Retinal pigment epithelial cell (primary cell): ENCODE measurements around the gene POMP.

Experiments
- DNase-seq: peaks from one replicate; pipeline ENCODE4 v3.0.0-alpha.2; 2010; ENCODE audit warnings: low read depth
- H3K4me3 ChIP-seq: 2 replicates; pipeline ENCODE4 v1.5.1; 2011; ENCODE audit warnings: mild to moderate bottlenecking, low read length, control low read depth, moderate library complexity
- TF ChIP-seq, protein P1 (sequence below): conservative IDR thresholded peaks from 2 replicates; pipeline ENCODE4 v1.5.1; 2011; ENCODE audit warnings: low read depth, low read length, control low read depth, inconsistent platforms

Gene POMP, protein sequence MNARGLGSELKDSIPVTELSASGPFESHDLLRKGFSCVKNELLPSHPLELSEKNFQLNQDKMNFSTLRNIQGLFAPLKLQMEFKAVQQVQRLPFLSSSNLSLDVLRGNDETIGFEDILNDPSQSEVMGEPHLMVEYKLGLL

DNA sequence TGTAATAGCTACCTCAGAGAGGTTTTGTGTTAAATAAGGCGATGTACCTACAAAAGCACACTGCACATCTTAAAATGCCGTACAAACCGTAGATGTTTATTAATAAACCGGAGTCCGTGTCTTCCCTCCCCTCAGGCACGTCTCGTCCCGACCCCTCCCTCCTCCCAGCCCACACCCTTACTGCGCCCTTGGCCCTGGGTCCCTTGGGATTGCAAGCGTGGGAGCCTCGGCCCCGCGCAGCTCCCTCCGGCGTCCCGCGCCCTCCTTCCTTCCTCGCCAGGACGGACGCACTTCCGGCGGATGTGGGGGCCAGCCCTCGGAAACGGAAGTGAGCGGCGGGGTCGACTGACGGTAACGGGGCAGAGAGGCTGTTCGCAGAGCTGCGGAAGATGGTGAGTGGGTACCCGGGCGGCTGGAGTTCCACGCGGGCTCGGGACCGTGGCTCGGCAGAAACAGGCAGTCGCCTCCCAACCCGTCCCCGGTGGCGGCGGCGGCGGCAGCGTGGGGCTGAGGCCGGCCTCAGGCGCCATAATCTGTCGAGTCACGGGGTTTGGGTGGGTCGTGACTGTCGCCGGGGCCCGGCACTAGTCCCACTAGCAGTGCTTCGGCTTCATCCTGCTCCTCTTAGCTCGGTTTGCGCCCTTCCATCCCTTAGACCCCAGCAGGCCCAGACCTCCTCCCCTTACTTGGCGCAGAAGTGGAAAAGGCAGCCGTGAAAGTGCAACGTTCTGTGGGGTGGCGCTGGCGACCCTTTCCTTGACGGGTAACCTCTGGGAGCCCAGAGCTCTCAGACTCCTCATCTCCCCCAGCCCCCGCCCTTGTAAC, at the start of gene POMP:
POMP (plus strand) TSS at position 335 of the 825 bp plus-strand sequence; CDS start at position 390, 55 bp downstream.
- TF ChIP-seq, protein P1, sequence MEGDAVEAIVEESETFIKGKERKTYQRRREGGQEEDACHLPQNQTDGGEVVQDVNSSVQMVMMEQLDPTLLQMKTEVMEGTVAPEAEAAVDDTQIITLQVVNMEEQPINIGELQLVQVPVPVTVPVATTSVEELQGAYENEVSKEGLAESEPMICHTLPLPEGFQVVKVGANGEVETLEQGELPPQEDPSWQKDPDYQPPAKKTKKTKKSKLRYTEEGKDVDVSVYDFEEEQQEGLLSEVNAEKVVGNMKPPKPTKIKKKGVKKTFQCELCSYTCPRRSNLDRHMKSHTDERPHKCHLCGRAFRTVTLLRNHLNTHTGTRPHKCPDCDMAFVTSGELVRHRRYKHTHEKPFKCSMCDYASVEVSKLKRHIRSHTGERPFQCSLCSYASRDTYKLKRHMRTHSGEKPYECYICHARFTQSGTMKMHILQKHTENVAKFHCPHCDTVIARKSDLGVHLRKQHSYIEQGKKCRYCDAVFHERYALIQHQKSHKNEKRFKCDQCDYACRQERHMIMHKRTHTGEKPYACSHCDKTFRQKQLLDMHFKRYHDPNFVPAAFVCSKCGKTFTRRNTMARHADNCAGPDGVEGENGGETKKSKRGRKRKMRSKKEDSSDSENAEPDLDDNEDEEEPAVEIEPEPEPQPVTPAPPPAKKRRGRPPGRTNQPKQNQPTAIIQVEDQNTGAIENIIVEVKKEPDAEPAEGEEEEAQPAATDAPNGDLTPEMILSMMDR, result no peak
- DNase-seq, result peak; percentile 58
- H3K4me3 ChIP-seq, result peak within 1 kb of the TSS; percentile 95

DNA sequence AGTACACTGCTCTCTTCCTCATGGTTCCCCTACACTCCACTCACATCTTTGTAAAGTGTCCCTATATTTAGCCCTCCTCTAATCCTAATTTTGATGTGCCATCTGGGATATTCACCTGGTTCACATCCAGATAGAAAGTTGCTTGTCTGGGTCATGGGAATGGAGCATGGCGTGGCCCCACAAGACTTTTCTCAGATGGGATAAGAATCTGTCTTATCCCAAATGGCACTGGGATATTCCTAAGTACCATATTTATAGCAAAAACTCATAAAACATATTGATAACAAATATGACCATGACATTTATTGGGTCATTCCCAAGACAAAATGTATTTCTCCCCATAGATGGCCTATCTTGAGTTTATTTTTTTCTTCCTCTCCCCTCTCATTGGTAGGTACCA, 49.5 kb upstream of the POMP start:
- H3K4me3 ChIP-seq, result no peak overlapping the region
- TF ChIP-seq, protein P1, result no peak
- no peak for DNase-seq

DNA sequence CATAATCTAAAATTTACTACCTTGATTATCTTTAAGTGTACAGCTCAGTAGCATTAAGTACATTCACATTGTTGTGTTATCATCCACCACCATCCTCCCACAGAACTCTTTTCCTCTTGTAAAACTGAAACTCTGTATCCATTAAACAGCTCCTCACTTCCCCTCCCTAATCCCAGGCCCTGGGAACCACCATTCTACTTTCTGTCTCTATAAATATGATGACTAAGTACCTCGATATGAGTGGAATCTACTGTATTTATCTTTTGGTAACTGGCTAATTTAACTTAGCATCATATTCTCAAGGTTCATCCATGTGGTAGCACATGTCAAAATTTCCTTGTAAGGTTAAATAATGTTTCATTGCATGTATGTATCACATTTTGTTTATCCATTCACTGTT, 49.0 kb upstream of the POMP start:
- H3K4me3 ChIP-seq, result no peak overlapping the region
- TF ChIP-seq, protein P1, result no peak
- DNase-seq, result no peak

DNA sequence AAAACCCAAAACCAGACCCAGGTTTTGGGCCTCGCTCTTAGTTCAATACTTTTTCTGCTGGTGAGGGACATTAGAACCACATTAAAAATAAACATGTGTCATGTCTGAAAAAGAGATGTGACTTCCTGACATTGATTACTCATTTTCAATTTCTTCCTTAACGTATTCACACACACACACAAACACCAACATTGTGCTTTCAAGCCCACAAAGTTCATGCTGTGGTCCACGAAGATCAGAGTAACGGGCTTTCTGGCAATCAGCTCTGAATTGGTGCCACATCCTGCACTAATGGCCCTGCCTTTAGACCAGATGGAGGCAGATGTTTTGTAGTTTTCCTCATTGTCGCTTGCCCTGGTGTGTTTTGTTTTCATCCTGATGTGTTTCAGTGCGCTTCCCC, 47.9 kb upstream of the POMP start:
- H3K4me3 ChIP-seq, result no peak overlapping the region
- no peak for DNase-seq
- TF ChIP-seq, protein P1, result no peak

DNA sequence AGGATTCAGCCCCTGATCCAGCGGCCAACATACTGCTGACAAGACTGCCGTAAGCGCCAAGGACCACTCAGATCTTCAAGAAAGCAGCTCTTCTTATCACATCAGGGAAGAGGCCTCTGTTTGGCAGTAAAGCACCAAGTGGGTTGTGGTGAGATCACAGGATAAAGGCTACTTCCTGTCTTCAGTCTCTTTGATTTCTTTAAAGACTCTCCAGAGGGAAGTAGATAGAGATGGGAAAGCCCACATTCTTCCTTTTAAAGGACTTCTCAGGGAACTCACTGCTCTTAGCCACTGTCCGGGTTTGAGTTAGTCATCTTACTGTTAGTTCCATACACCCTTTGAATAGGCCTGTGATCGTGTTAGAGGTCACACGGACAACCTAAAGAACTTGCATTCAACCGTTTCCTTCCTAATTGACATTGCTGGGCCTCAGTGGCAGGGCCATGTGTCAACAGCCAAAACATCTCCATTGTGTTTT, 47.2 kb upstream of the POMP start:
- TF ChIP-seq, protein P1, result no peak
- H3K4me3 ChIP-seq, result no peak overlapping the region
- DNase-seq, result no peak

DNA sequence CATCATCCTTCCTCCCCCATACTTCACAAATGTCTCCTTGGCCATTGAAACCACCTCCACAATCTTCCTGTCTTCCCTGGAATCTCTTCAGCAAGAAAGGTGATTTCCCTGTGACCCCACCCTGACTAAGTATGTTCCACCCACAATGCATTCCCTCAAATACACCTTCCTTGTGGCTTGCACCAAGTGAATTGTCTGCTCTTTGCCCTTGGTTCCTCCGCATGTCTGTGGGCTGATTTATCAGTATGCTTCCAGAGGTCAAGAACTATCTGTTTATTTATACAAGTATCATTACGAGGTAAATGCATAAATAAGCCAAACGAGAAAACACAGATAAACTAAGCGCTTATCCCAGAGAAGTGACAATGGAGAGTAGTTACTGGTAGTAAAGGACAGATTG, 45.4 kb upstream of the POMP start:
- H3K4me3 ChIP-seq, result no peak overlapping the region
- no peak for DNase-seq
- TF ChIP-seq, protein P1, result no peak

DNA sequence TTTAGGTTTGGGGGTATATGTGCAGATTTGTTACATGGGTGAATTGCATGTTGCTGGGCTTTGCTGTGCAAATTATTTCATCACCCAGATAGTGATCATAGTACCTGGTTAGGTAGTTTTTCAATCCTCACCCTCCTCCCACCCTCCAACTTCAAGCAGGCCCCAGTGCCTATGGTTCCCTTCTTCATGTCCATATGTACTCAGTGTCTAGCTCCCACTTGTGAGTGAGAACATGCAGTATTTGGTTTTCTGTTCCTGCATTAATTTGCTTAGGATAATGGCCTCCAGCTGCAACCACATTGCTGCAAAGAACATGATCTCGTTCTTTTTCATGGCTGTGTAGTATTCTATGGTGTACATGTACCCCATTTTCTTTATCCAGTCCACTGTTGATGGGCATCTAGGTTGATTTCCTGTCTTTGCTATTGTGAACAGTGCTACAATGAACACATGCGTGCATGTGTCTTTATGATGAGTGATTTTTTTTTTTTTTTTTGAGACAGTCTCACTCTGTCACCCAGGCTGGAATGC, 42.9 kb upstream of the POMP start:
- no peak for DNase-seq
- no peak overlapping the region for H3K4me3 ChIP-seq

More for the DNA sequence above, 42.9 kb upstream of the POMP start:
- TF ChIP-seq, protein P1, result no peak
